Mucosa of rectum (tissue), 2 donors: ENCODE results near the gene RACK1.
A peak's percentile ranks its signal among the peaks of the same experiment; 100 is the strongest.
"Not testable (repeated sequence)": the region's sequence is repeated elsewhere in the genome, so short reads cannot be mapped to it uniquely, and the experiment has no call there.

Source experiments
- H3K27ac ChIP-seq, 2 donors: one replicate each; pipeline ENCODE4 v1.7.0; 2013; ENCODE audit warnings: inconsistent platforms in 2 of 2, low read depth in 2 of 2, low read length in 2 of 2
- H3K27me3 ChIP-seq, 2 donors: one replicate each; pipeline ENCODE4 v1.7.0; 2013; ENCODE audit warnings: low read length in 2 of 2; ENCODE audit not compliant: control insufficient read depth in 2 of 2, insufficient read depth in 2 of 2
- H3K36me3 ChIP-seq, 2 donors: one replicate each; pipeline ENCODE4 v1.7.0; 2013; ENCODE audit warnings: low read length in 2 of 2; ENCODE audit not compliant: control insufficient read depth in 2 of 2, insufficient read depth in 2 of 2
- H3K4me1 ChIP-seq, 2 donors: one replicate each; pipeline ENCODE4 v1.7.0; 2013; ENCODE audit warnings: low read length in 2 of 2, mild to moderate bottlenecking in 1 of 2; ENCODE audit not compliant: control insufficient read depth in 2 of 2, insufficient read depth in 2 of 2
- H3K4me3 ChIP-seq, 2 donors: one replicate each; pipeline ENCODE4 v1.7.0; 2013; ENCODE audit warnings: low read length in 2 of 2
- H3K9ac ChIP-seq, 2 donors: one replicate each; pipeline ENCODE4 v1.7.0; 2013; ENCODE audit warnings: low read length in 2 of 2, low read depth in 1 of 2, mild to moderate bottlenecking in 1 of 2
- H3K9me3 ChIP-seq, 2 donors: one replicate each; pipeline ENCODE4 v1.7.0; 2013; ENCODE audit warnings: low read length in 2 of 2; ENCODE audit not compliant: control insufficient read depth in 2 of 2
- donor health status: healthy.
- donor health status: Normal muscosa, but diverticular disease.

Gene RACK1

DNA sequence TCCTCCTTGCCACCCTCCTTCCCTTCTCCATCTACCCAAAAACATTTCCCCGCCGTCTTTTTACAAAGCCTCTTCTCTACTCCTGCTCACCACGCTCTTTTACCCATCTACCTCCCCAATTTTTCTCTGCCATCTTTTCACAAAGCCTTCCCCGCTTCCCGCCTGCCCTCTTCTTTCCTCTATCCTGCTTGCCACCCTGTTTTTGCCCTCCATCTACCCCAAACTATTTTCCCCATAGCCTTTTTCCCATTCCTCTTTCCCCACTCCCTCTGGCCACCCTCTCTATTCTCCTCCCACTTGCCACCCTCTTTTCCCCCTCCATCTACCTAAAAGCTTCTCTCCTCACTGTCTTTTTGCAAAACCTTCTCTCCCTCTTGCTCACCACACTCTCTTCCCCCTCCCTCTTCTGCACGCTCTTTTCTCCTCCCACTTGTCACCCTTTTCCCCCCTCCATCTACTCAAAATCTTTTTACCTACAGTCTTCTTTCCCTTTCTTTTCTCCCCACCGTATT is 36.6 kb upstream of the RACK1 start:
- H3K4me3 ChIP-seq = no peak overlapping the region
- no peaks in the 10 kb centered on the region for H3K9me3 ChIP-seq
- no peak overlapping the region for H3K9ac ChIP-seq
- H3K36me3 ChIP-seq = no peaks in the 10 kb centered on the region
- H3K4me1 ChIP-seq = no peaks in the 10 kb centered on the region
- H3K27ac ChIP-seq = no peak overlapping the region
- no peaks in the 10 kb centered on the region for H3K27me3 ChIP-seq

GRCh38 chr5:181273433-181273744 is 29.7 kb upstream of the RACK1 start:
- H3K27ac ChIP-seq, H3K4me3 ChIP-seq, H3K4me1 ChIP-seq, H3K9ac ChIP-seq, H3K9me3 ChIP-seq, H3K36me3 ChIP-seq, H3K27me3 ChIP-seq: not testable (repeated sequence)

- Histone ChIP-seq H3K36me3 (no peaks in the 10 kb centered on the region), H3K9me3 (no peaks in the 10 kb centered on the region), H3K4me3 (no peak overlapping the region), H3K4me1 (no peaks in the 10 kb centered on the region), H3K27me3 (no peaks in the 10 kb centered on the region), H3K9ac (no peak overlapping the region), H3K27ac (no peak overlapping the region)
Measured at GRCh38 chr5:181271081-181271480, 27.4 kb upstream of the RACK1 start.

DNA sequence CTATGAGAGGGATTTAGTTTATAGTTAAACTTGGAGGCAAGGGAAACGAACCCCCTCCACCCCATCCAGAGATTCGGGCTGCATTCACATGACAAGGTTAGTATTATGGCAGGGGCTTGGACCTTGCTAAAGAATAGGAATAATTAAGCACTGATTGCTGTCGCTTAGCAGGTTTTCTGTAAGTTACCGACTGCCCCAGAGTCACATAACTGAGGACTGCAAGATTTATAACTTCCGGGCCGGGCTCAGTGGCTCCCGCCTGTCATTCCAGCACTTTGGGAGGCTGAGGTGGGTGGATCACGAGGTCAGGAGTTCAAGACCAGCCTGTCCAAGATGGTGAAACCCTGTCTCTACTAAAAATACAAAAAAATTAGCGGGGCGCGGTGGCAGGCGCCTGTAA is 24.2 kb upstream of the RACK1 start:
- H3K27me3 ChIP-seq, H3K27ac ChIP-seq, H3K9me3 ChIP-seq, H3K4me3 ChIP-seq, H3K36me3 ChIP-seq, H3K4me1 ChIP-seq, H3K9ac ChIP-seq: not testable (repeated sequence)

GRCh38 chr5:181267291-181267904 is 23.7 kb upstream of the RACK1 start:
- H3K9me3 ChIP-seq, H3K9ac ChIP-seq, H3K27me3 ChIP-seq, H3K4me1 ChIP-seq, H3K4me3 ChIP-seq, H3K36me3 ChIP-seq, H3K27ac ChIP-seq: not testable (repeated sequence)

- peaks cover 4 to 6% of the 10 kb centered on the region in 2 donors for H3K4me1 ChIP-seq
- H3K9me3 ChIP-seq = no peaks in the 10 kb centered on the region
- H3K36me3 ChIP-seq = peaks cover 4 to 5% of the 10 kb centered on the region in 2 donors
- no peak overlapping the region for H3K4me3 ChIP-seq
- no peak overlapping the region for H3K27ac ChIP-seq
- no peak overlapping the region for H3K9ac ChIP-seq
- H3K27me3 ChIP-seq = no peaks in the 10 kb centered on the region
Measured at GRCh38 chr5:181265092-181265671, 21.5 kb upstream of the RACK1 start.

DNA sequence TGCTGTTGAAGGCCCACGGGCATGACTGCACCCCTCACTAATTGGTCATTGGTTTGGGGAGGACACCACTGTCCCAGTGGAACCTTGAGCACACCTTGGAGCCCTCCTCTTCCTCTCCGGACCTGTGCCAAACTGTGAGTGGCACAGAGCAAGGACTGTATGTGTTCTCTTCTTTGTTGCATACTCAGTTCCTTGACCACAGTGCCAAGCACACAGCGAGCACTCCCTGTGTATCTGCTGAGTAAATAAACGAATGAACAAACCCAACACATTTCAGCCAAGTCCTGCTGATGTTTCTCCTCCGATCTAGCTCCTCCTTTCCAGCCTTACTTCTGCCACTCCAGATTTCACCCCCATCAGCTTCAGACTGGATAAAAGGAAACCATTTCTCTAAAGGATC is 19.9 kb upstream of the RACK1 start:
- no peaks in the 10 kb centered on the region for H3K27me3 ChIP-seq
- H3K9ac ChIP-seq = no peak overlapping the region
- no peak overlapping the region for H3K27ac ChIP-seq
- peaks cover 4 to 5% of the 10 kb centered on the region in 2 donors for H3K36me3 ChIP-seq
- no peaks in the 10 kb centered on the region for H3K9me3 ChIP-seq
- peaks cover 19 to 20% of the 10 kb centered on the region in 2 donors for H3K4me1 ChIP-seq
- no peak overlapping the region for H3K4me3 ChIP-seq

- Histone ChIP-seq H3K27ac (peak overlapping the region; percentile 98), H3K36me3 (peaks cover 4 to 5% of the 10 kb centered on the region in 2 donors), H3K9me3 (no peaks in the 10 kb centered on the region), H3K27me3 (no peaks in the 10 kb centered on the region), H3K9ac (peak overlapping the region; percentile 96 to 99), H3K4me3 (peak overlapping the region; percentile 83 to 95), H3K4me1 (peaks cover 19 to 32% of the 10 kb centered on the region in 2 donors)
Measured at GRCh38 chr5:181261320-181262049, 17.8 kb upstream of the RACK1 start.

GRCh38 chr5:181260720-181261319 is 17.1 kb upstream of the RACK1 start, which contains the start of gene TRIM52:
TSS of gene TRIM52 (minus strand) at chr5:181261143. CDS start at chr5:181260813, 330 bp downstream.
- peak within 1 kb of the TSS; percentile 83 to 95 for H3K4me3 ChIP-seq
- H3K36me3 ChIP-seq = peaks cover 6% of the 10 kb centered on the region in 2 donors
- peak within 1 kb of the TSS; percentile 98 for H3K27ac ChIP-seq
- H3K27me3 ChIP-seq = no peaks in the 10 kb centered on the region
- no peaks in the 10 kb centered on the region for H3K9me3 ChIP-seq
- H3K9ac ChIP-seq = peak within 1 kb of the TSS; percentile 96 to 99
- H3K4me1 ChIP-seq = peaks cover 21 to 32% of the 10 kb centered on the region in 2 donors
